Stimulated activated CD8-positive, alpha-beta memory T cell treated with anti-CD3 and anti-CD28 coated beads, Interleukin-7, amount 100 ng/mL, for 1 hour (primary cell): Measurements from ENCODE around the gene ANKFN1.

Experiments used
- DNase-seq, 2 donors: peaks; one replicate each; pipeline ENCODE4 v3.0.0-alpha.2; 2020; ENCODE audit warnings: low read depth in 2 of 2

Gene ANKFN1

GRCh38 chr17:56436142-56436541, 282.9 kb downstream of the ANKFN1 start:
- no peak for DNase-seq

GRCh38 chr17:56440419-56440818, 287.1 kb downstream of the ANKFN1 start:
- DNase-seq: no peak

- DNase-seq: no peak
Measured at GRCh38 chr17:56441308-56441707, 288.0 kb downstream of the ANKFN1 start.

- no peak for DNase-seq
Measured at GRCh38 chr17:56445692-56446411, 292.6 kb downstream of the ANKFN1 start.

DNA sequence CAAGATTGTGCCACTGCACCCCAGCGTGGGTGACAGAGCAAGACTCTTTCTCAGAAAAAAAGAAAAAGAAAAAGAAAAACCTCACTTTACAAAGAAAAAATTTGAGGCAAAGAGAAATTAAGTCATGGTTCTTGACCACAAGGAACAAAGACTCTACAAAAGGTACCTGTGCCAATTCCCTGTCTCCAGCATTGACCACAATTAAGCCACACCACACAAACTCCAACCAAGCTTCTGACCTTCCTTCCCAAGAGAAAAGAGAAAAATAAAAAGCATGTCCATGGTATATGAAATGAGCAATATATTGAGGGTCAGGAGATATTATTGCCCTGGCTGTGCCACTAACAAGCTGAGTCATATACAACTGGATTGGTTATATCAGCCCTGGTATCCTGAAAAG, 293.9 kb downstream of the ANKFN1 start:
- DNase-seq: no peak

DNA sequence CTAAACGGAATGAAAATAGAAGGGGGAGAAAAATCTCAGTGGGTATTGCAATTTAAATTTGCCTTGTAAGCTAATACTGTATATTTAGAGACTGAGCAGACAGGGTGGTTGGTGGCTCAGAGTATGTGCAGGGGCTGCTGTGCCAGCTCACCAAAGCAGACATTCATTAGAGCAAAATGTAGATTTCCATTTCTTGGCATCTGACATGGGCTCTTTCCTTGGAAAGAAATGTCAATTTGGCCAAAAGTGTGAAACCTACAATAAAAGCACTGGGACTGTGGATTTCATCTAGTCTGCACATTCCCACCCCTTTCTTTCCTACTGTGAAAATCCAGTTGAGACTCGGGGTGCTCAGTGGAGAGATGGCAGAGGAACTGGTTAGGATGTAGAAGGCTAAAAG, 295.1 kb downstream of the ANKFN1 start:
- DNase-seq: no peak

- DNase-seq: no peak
Measured at GRCh38 chr17:56449176-56449575, 295.9 kb downstream of the ANKFN1 start.

DNA sequence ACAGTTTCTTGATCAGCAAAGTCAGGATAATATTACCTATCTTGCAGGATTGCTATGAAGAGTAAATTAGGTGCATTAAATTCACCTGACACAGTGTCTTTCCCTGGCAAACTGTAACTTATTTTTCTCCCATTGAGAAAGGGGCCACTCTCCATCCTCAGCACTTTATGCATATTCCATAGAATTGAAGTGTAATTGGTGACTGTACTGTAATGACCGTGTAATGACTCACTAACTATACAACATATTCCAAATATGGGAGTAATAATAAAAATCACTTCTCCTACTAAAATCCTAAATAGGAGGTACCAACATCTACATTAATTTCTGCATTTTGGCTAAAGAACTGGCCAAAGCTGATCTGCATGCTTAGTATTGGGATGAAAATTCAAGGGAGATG, 298.4 kb downstream of the ANKFN1 start:
- DNase-seq: no peak

DNA sequence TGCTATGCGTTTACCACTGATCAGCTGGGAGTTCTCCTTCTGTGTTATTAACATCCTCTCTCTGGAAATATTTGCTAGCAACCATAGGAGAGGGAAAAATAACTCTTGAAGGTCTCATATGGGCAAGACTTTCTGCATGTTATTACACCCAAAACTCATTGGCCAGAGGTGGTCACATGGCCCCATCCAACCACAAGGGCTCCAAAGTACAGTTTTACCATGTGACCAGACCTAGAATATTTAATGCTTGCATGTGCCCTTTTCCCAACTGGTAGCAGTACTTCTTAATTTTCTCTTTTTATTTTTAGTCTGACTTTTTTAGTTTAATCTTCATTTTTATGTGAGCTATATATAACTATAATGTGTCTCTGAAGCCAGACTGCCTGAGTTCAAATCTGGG, 299.2 kb downstream of the ANKFN1 start:
- no peak for DNase-seq

- no peak for DNase-seq
Measured at GRCh38 chr17:56457501-56457900, 304.2 kb downstream of the ANKFN1 start.

DNA sequence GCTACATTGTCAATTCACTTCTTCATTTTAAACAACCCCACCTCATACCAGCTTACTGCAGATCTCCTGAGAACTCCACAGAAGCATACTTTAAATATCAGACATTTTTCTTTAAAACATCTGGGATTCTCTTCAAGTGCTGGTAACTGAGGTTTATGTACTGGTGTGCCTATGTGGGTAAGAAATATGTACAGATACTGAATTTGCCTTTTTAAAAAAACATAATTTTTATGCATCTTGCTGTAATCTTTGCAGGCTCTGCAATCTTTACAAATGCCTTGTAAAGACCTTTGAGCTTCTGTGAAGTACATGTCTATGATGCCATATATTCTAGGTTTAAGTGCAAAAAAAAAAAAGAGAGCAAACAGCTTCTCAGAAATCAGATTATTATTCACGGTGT, 312.6 kb downstream of the ANKFN1 start:
- no peak for DNase-seq

- no peak for DNase-seq
Measured at GRCh38 chr17:56468840-56469239, 315.6 kb downstream of the ANKFN1 start.

DNA sequence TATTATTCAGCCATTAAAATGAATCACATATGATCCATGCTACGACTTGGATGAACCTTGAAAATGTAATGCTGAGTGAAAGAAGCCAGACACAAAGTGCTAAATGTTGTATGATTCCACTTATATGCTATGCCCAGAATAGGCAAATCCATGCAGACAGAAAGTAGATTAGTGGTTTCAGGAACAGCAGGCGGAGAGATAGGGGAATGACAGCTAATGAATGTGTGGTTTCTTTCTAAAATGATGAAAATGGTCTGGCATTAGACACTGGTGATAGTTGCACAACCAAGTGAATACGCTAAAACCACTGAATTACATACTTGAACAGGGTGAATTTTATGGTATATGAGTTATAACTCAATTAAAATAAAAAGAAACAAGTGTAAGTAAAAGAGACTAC, 318.4 kb downstream of the ANKFN1 start:
- no peak for DNase-seq

DNA sequence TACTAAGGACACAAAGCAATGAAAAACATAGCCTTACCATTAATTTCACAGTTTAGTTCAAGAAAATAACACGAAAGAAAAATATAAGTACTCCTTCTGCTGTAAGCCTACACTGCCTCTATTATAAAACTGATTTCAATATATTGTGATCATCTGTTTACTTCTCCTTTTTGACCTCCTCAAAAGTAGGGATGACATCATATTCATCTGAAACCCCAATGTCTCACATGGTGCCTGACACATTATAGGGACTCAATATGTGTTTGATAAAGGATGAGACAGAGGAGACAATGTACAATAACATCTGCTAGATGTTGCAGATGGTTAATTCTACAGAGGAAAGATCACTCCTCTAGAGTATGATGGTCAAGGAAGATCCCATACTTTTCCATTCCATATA, 321.8 kb downstream of the ANKFN1 start:
- no peak for DNase-seq

DNA sequence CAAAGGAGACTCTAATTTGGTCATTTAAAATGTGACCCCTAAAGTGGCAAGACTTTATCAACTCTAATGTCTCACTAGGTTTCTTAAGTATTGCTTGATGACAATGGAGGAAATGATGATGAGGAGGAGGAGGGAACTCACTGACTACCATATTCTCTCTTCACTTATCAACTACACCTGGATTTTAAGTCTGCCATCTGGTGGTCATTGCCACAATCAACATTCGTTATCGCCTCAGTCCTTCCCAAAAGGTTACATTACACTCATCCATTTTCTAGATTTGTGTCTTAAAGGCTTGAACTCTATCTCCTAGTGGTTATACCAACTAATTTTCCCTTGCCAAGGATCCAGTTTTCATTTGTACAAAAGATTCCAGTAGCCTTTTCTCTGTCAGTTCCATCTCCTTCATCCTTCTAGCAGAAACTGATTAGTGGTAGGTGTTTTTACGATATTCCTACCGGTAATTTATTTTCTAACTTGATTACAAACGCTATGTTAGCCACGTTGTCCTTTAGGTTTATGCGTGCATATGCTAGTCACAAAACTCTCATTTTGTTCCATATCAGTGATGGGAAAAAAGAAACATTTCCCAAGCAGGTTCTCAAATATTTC, 325.7 kb downstream of the ANKFN1 start:
- DNase-seq: no peak

DNA sequence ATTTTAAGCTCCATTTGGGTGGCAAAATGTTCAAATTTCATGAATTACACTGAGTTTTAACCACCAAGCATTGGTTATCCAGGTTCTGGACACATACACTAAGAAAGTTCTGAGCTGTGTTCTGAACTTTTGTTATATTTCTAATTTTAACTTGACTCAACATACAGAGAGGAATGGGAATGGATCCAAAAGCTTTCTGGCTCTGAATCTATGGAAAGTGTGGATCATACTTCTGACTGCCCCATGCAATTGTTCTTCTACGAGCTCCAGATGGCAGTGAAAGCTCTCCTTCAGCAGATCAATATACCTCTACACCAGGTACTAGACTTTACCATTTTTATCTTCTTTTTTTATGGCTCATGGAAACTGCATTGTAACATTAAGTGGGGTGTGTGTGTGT, 327.2 kb downstream of the ANKFN1 start:
- DNase-seq: no peak

DNA sequence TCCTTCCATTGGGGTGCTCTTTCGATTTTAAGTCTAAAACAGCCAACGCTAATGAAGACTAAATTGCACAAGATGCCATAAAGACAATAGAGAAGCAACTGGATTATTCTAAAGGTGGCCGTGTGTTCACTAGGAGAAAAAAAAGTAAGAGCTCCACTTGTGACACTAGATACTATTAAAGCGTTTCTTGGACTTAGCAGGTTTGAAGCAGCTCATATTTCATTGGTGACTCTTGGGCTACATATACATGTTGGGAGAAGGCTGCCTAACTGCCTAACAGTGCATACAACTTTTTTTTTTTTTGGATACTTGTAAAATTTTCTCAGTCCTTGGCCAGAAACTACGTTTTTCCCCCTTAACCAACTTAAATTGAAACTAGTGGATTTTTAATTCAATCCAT, 328.4 kb downstream of the ANKFN1 start:
- no peak for DNase-seq

DNA sequence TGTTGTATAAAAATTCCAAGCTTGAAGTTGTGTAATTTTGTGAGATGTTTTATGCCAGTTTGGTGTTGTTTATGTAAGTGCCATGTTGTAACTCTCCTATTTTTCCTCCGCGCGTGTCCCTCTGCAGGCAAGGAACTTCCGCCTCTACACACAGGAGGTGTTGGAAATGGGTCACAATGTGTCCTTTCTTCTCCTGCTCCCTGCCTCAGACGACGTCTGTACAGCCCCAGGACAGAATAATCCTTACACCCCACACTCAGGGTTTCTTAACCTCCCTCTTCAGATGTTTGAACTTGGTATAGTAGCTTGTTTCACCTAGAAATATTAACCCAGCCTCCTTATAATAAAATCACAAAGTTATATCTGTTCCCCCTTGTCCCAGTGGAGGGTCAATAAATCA, 329.0 kb downstream of the ANKFN1 start:
- DNase-seq: no peak

- DNase-seq: no peak
Measured at GRCh38 chr17:56486732-56487131, 333.5 kb downstream of the ANKFN1 start.

GRCh38 chr17:56488800-56489199, 335.5 kb downstream of the ANKFN1 start:
- no peak for DNase-seq

DNA sequence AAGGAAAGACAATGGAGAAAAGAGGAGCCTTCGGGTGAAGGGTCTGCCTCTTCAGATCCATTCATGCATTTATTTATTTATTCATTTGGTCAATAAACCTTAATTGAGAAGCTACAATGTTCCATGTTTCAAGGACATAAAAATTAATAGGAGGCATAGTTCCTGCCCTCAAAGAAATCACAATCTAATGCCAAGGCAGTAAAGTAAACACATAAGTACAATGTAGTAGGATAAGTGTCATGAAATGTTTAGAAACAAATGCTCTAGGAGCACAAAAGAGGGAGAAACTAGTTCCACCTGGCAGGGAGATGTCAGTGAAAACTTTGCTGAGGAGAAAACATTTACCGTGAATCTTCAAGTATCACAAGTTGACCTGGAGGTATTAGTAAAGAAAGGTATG, 336.7 kb downstream of the ANKFN1 start:
- DNase-seq: no peak

- DNase-seq: no peak
Measured at GRCh38 chr17:56495556-56495955, 342.3 kb downstream of the ANKFN1 start.

GRCh38 chr17:56497132-56497531, 343.9 kb downstream of the ANKFN1 start:
- no peak for DNase-seq
